Adrenal gland (tissue), 12 donors: ENCODE data around the gene IVNS1ABP. TPM values are rescaled to one million over a fixed set of nuclear protein-coding genes. Genes with fewer than 3 reads are reported as not detected.

ENCODE experiments used
- DNase-seq, 7 donors: peaks; one replicate each; pipeline ENCODE4 v3.0.0-alpha.2; 2019 to 2020
- H3K27ac ChIP-seq, 5 donors: fragments of 200-600 bp; sonication (generic) in 4 of 5; 1 replicate in 3 of 5; 2 replicates in 2 of 5; pipeline versions ENCODE4 v1.5.1 to v1.8.0; 2016 to 2020; ENCODE audit warnings: mild to moderate bottlenecking in 1 of 5
- H3K27me3 ChIP-seq: fragments of 200-600 bp; 2 replicates; pipeline ENCODE4 v1.8.0; 2021
- H3K36me3 ChIP-seq, 2 donors: fragments of 200-600 bp; replicated peaks in 1 of 2; 1 replicate in 1 of 2; 2 replicates in 1 of 2; pipeline versions ENCODE4 v1.5.1 to v1.8.0; 2018 to 2022
- H3K4me1 ChIP-seq, 2 donors: fragments of 200-600 bp; replicated peaks in 1 of 2; 1 replicate in 1 of 2; 2 replicates in 1 of 2; pipeline versions ENCODE4 v1.5.1 to v1.8.0; 2018 to 2021
- H3K4me3 ChIP-seq, 4 donors: fragments of 200-600 bp; sonication (generic) in 3 of 4; one replicate each; pipeline ENCODE4 v1.5.1; 2016 to 2018
- H3K9me3 ChIP-seq, 3 donors: fragments of 200-600 bp; sonication (generic) in 1 of 3; replicated peaks in 1 of 3; 1 replicate in 2 of 3; 2 replicates in 1 of 3; pipeline versions ENCODE4 v1.5.1 to v1.8.0; 2016 to 2021
- CTCF ChIP-seq, 6 experiments: fragments of 450-650 bp in 4 of 6; fragments of 200-600 bp in 2 of 6; sonication (generic) in 1 of 6; IDR thresholded peaks; 1 replicate in 5 of 6; 2 replicates in 1 of 6; pipeline versions ENCODE4 v1.5.1 to v1.8.0; 2016 to 2021; ENCODE audit warnings: antibody characterized with exemption in 6 of 6, mild to moderate bottlenecking in 2 of 6, moderate library complexity in 1 of 6
- POLR2A ChIP-seq, 2 donors: fragments of 450-650 bp; IDR thresholded peaks; one replicate each; pipeline ENCODE4 v1.6.1; 2017; ENCODE audit warnings: antibody characterized with exemption in 2 of 2, mild to moderate bottlenecking in 2 of 2, moderate library complexity in 1 of 2
- WGBS, 4 donors: extraction: QIAGEN DNeasy Blood & Tissue Kit in 2 of 4; methylation state at CpG; one replicate each; pipeline versions ENCODE4 v1.1.5 to v1.1.7; 2013 to 2017; 5-methylcytosine and 5-hydroxymethylcytosine counted together
- intact Hi-C, 2 donors: fragments of 100-400 bp; cut with DNase I; formaldehyde crosslinking; loops; one replicate each; pipeline versions ENCODE4 v1.14.1 to v1.15.0; 2022 to 2023
- polyA plus RNA-seq, 3 donors: library from polyadenylated mRNA; stranded (reverse); fragments of 200-250 nt in 2 of 3; fragments of 350-450 nt in 1 of 3; fragmentation: Illumina TruSeq in 1 of 3; extraction: RNeasy Lipid Tissue Mini Kit (QIAGEN cat#74804) in 1 of 3; gene quantifications; one replicate each; pipeline ENCODE4 v1.2.3, GENCODE V29; 2013 to 2014
- total RNA-seq, 9 donors: library from RNA; depleted of rRNA in 4 of 9; stranded (reverse); fragments of >200 nt in 4 of 9; fragments of 120-200 nt in 1 of 9; fragmentation: NEBNext Ultra II Directional in 1 of 9; extraction: Animal tissue kit (Norgen Biotek cat#: 25700) in 1 of 9; gene quantifications; one replicate each; pipeline versions ENCODE4 v1.1.0 to v1.2.4, GENCODE V29; 2013 to 2023
- donor health status: healthy with polysubstance abuse.
- donor health status: Bipolar disorder and iron deficiency.
- donor health status: DM: yes; HTN: yes; CAD: no.
- donor health status: DM: no; HTN: no; CAD: no.
- donor health status: DM: no; HTN: no; CAD: no.
- donor health status: DM: yes; HTN: yes; CAD: no.

The IVNS1ABP gene
- total and polyA plus RNA-seq, 12 donors, result 20.4 to 119 (median 40.5) TPM

- intact Hi-C loops, result no loop called here
- 92 to 98% (median 96%) methylated on average over 3 of the region's 3 CpGs for WGBS, 4 donors
- Histone ChIP-seq H3K36me3 (peaks cover 0 to 91% of the 10 kb centered on the region in 2 donors), H3K27ac (no peak overlapping the region), H3K9me3 (no peaks in the 10 kb centered on the region), H3K4me1 (peaks cover 3 to 5% of the 10 kb centered on the region in 2 donors), H3K27me3 (no peaks in the 10 kb centered on the region), H3K4me3 (no peak overlapping the region)
- no peak for TF ChIP-seq CTCF (IDR thresholded peaks at IDR 0.05)
- TF ChIP-seq POLR2A (IDR thresholded peaks at IDR 0.05), result no peak
- DNase-seq, result no peak
These were observed 11.6 kb downstream of the IVNS1ABP start for GRCh38 chr1:185305419-185305818.

- H3K4me1 ChIP-seq, result no peaks in the 10 kb centered on the region
- no peaks in the 10 kb centered on the region for H3K27me3 ChIP-seq
- intact Hi-C loops, result no loop called here
- TF ChIP-seq CTCF (IDR thresholded peaks at IDR 0.05) (no peak), POLR2A (IDR thresholded peaks at IDR 0.05) (no peak)
- no peaks in the 10 kb centered on the region for H3K9me3 ChIP-seq
- H3K4me3 ChIP-seq, result no peak overlapping the region
- peaks cover 0 to 92% of the 10 kb centered on the region in 2 donors for H3K36me3 ChIP-seq
- no peak overlapping the region for H3K27ac ChIP-seq
- DNase-seq, result no peak
- 93 to 98% (median 94%) methylated on average over 6 of the region's 6 CpGs for WGBS, 4 donors
These were observed 16.9 kb downstream of the IVNS1ABP start for GRCh38 chr1:185300152-185300551.

GRCh38 chr1:185297982-185298381 is 19.1 kb downstream of the IVNS1ABP start:
- no peaks in the 10 kb centered on the region for H3K9me3 ChIP-seq
- H3K4me1 ChIP-seq, result no peaks in the 10 kb centered on the region
- intact Hi-C loops, result no loop called here
- WGBS, 4 donors, result 92 to 97% (median 94%) methylated on average over 2 of the region's 2 CpGs
- H3K27ac ChIP-seq, result no peak overlapping the region
- H3K36me3 ChIP-seq, result peaks cover 0 to 76% of the 10 kb centered on the region in 2 donors
- TF ChIP-seq CTCF (IDR thresholded peaks at IDR 0.05), result no peak
- DNase-seq, result no peak
- no peaks in the 10 kb centered on the region for H3K27me3 ChIP-seq
- H3K4me3 ChIP-seq, result no peak overlapping the region

- no peak overlapping the region for H3K4me3 ChIP-seq
- H3K36me3 ChIP-seq, result peaks cover 0 to 50% of the 10 kb centered on the region in 2 donors
- no peaks in the 10 kb centered on the region for H3K27me3 ChIP-seq
- TF ChIP-seq CTCF (IDR thresholded peaks at IDR 0.05) (no peak), POLR2A (IDR thresholded peaks at IDR 0.05) (no peak)
- intact Hi-C loops, result no loop called here
- DNase-seq, result no peak
- H3K4me1 ChIP-seq, result no peaks in the 10 kb centered on the region
- H3K9me3 ChIP-seq, result no peaks in the 10 kb centered on the region
- H3K27ac ChIP-seq, result no peak overlapping the region
These were observed 22.0 kb downstream of the IVNS1ABP start for GRCh38 chr1:185295091-185295490.
